ENCODE data around the gene NLGN1. TPM values are rescaled to one million over a fixed set of nuclear protein-coding genes. Genes with fewer than 3 reads are reported as not detected.

The NLGN1 gene
- total RNA-seq, 1 experiment from 2014 or later: 5.2 TPM

DNA sequence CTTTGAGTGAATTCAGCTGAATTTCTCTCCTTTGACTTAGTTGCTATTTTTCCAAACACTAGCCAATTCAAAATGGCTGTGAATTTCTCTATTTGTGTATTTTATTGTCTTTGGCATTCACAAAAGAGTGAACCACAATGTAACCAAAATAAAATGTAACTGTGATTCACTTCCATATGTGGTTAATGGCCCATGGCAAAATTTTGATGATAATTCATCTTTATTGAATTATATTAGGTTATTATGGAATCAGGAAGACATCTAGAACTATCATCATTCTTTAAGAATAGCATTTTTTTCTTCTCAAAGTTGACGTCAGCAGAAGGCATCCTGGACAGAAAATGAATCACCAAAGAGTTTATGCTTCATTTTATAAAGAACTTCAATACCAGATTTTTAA is 756.3 kb downstream of the NLGN1 start:
- Histone ChIP-seq H2BK15ac (ENCODE audit: low read depth, low read length) (no peak overlapping the region), H3K4me1 (ENCODE audit: insufficient read depth, low read length) (peaks cover 3% of the 10 kb centered on the region; the same call in 1 of the 2 replicates), H2BK120ac (ENCODE audit: low read depth, low read length, poor library complexity, severe bottlenecking) (no peak overlapping the region), H3K79me1 (ENCODE audit: insufficient read depth, low read depth, low read length, poor library complexity, severe bottlenecking) (no peaks in the 10 kb centered on the region), H2BK5ac (ENCODE audit: insufficient read length, low read length) (no peak overlapping the region), H3K23me2 (ENCODE audit: insufficient read length, low read depth, low read length, poor library complexity, severe bottlenecking) (no peaks in the 10 kb centered on the region), H2AK5ac (ENCODE audit: insufficient read length, low read length) (no peak overlapping the region), H3K27me3 (ENCODE audit: insufficient read depth, low read length) (no peaks in the 10 kb centered on the region), H3K23ac (ENCODE audit: insufficient read length, low read depth, low read length) (no peak overlapping the region), H3K14ac (ENCODE audit: insufficient read depth, low read length) (no peak overlapping the region), H4K8ac (replicated peaks; ENCODE audit: insufficient read length, low read depth, low read length) (no peak overlapping the region), H3K9ac (ENCODE audit: extremely low read depth, insufficient read length, low read length) (no peak overlapping the region), H3T11ph (ENCODE audit: low read length) (no peak overlapping the region), H3K79me2 (ENCODE audit: insufficient read depth, low read length) (no peaks in the 10 kb centered on the region), H2AFZ (ENCODE audit: low read length) (no peak overlapping the region), H4K5ac (ENCODE audit: insufficient read length, low read depth, low read length) (no peak overlapping the region), H2BK20ac (ENCODE audit: low read depth, low read length, poor library complexity, severe bottlenecking) (no peak overlapping the region), H3K4me2 (ENCODE audit: insufficient read depth, insufficient read length, low read length) (no peak overlapping the region), H2BK12ac (ENCODE audit: insufficient read length, low read depth, low read length) (no peak overlapping the region), H3K9me3 (ENCODE audit: control insufficient read depth, low read depth, low read length) (no peaks in the 10 kb centered on the region), H3K56ac (ENCODE audit: insufficient read length, low read depth, low read length) (no peak overlapping the region), H4K91ac (ENCODE audit: insufficient read length, low read depth, low read length) (no peak overlapping the region), H3K4ac (ENCODE audit: low read depth, low read length) (no peak overlapping the region), H4K20me1 (ENCODE audit: control insufficient read depth, insufficient read depth, insufficient read length) (no peaks in the 10 kb centered on the region), H3K18ac (ENCODE audit: insufficient read length, low read depth, low read length) (no peak overlapping the region), H3K27ac (ENCODE audit: insufficient read length, low read depth, low read length) (no peak overlapping the region)
- Mint-ChIP-seq H3K36me3 (ENCODE audit: insufficient read depth in 1 of 3, low read depth in 3 of 3) (no peaks in the 10 kb centered on the region), H3K4me3 (no peak overlapping the region), H3K27me3 (ENCODE audit: low read depth) (no peaks in the 10 kb centered on the region), H3K4me1 (peaks cover 7 to 10% of the 10 kb centered on the region in 2 experiments), H3K27ac (no peak overlapping the region), H3K9me3 (no peaks in the 10 kb centered on the region; a peak in 1 of 5 replicates)
- DNase-seq: no peak
- TF ChIP-seq CTCF (conservative IDR thresholded peaks at IDR 0.05): no peak
- WGBS (ENCODE audit: extremely low coverage, insufficient read length, low lambda C conversion rate): no CpG with 5 or more reads among the region's 1 CpG

Measured in H9 (cell line).